H1 (cell line): ENCODE results near the gene FREM1. TPM values are rescaled to one million over a fixed set of nuclear protein-coding genes. Genes with fewer than 3 reads are reported as not detected.
A peak's percentile ranks its signal among the peaks of the same experiment; 100 is the strongest.

Source experiments
- ATF2 ChIP-seq: IDR thresholded peaks from 2 replicates; pipeline ENCODE4 v1.6.1; 2012; ENCODE audit warnings: low read length, inconsistent platforms
- BACH1 ChIP-seq: IDR thresholded peaks from 2 replicates; pipeline ENCODE4 v1.6.1; 2012; ENCODE audit warnings: low read length, improper control_type of control experiment
- EGR1 ChIP-seq: IDR thresholded peaks from 2 replicates; pipeline ENCODE4 v1.6.1; 2011; ENCODE audit warnings: low read depth, low read length, borderline replicate concordance
- EP300 ChIP-seq, 2 experiments: IDR thresholded peaks; 1 replicate in 1 of 2; 2 replicates in 1 of 2; pipeline ENCODE4 v1.6.1; 2011 to 2012; ENCODE audit warnings: low read depth in 2 of 2, low read length in 2 of 2, mild to moderate bottlenecking in 2 of 2, borderline replicate concordance in 1 of 2, inconsistent platforms in 1 of 2, moderate library complexity in 1 of 2
- NRF1 ChIP-seq: IDR thresholded peaks from 2 replicates; pipeline ENCODE4 v1.6.1; 2011; ENCODE audit warnings: mild to moderate bottlenecking, low read depth, low read length, improper control_type of control experiment
- POLR2A ChIP-seq, 2 experiments: IDR thresholded peaks; 1 replicate in 1 of 2; 2 replicates in 1 of 2; pipeline ENCODE4 v1.6.1; 2011; ENCODE audit warnings: low read depth in 2 of 2, low read length in 2 of 2, mild to moderate bottlenecking in 2 of 2; ENCODE audit errors: control extremely low read depth in 1 of 2
- RNF2 ChIP-seq: fragments of 200-900, 300-1000 bp; sonication (generic); IDR thresholded peaks from 2 replicates; pipeline ENCODE4 v1.7.1; 2016; ENCODE audit warnings: borderline replicate concordance, low read depth, mild to moderate bottlenecking, antibody characterized with exemption, low read length; ENCODE audit not compliant: poor library complexity, severe bottlenecking; ENCODE audit errors: missing control alignments
- SUZ12 ChIP-seq: fragments of 200-600 bp; sonication (generic); IDR thresholded peaks from 2 replicates; pipeline ENCODE4 v1.6.1; 2012; ENCODE audit warnings: mild to moderate bottlenecking, inconsistent platforms, low read length, moderate library complexity, mixed read lengths
- TEAD4 ChIP-seq: IDR thresholded peaks from 2 replicates; pipeline ENCODE4 v1.6.1; 2012; ENCODE audit warnings: low read depth, low read length, inconsistent platforms, mixed read lengths
- YY1 ChIP-seq: IDR thresholded peaks from 2 replicates; pipeline ENCODE4 v1.6.1; 2011; ENCODE audit warnings: low read depth, mild to moderate bottlenecking, low read length
- polyA plus RNA-seq, 7 experiments: library from polyadenylated mRNA; depleted of rRNA in 3 of 7; stranded (reverse) in 5 of 7; unstranded in 2 of 7; fragments of >200 nt in 5 of 7; fragments of 200-250 nt in 2 of 7; gene quantifications; 1 replicate in 5 of 7; 2 replicates in 1 of 7; 4 replicates in 1 of 7; pipeline versions ENCODE4 v1.2.1 to v1.2.3, GENCODE V29; 2011 to 2013; ENCODE audit warnings: missing spikeins in 2 of 7, mixed read lengths in 2 of 7
- total RNA-seq: library from RNA; stranded (reverse); fragmentation: NEBNext Ultra II Directional; extraction: Animal tissue kit (Norgen Biotek cat#: 25700); gene quantifications from 2 replicates; pipeline ENCODE4 v1.2.1, GENCODE V29; 2021

Gene FREM1
- total and polyA plus RNA-seq, 2 of the 8 experiments (the other 6 are each of a cell fraction or from before 2014, with no cell fraction given) = 2.6 to 3.1 TPM

- TF ChIP-seq TEAD4 (no peak), RNF2 (no peak), YY1 (0 out of 2 replicates have a peak, but pooled peaks have one; percentile 12), EGR1 (no peak), ATF2 (no peak), POLR2A (IDR thresholded peaks at IDR 0.05; ENCODE audit: control extremely low read depth in 1 of 2, low read depth in 2 of 2, low read length in 2 of 2) (peak in 1 of 2 experiments; percentile 66; a peak in 2 of 3 replicates), NRF1 (no peak), SUZ12 (0 out of 2 replicates have a peak, but pooled peaks have one; percentile 30), BACH1 (0 out of 2 replicates have a peak, but pooled peaks have one; percentile 36), EP300 (IDR thresholded peaks at IDR 0.05; ENCODE audit: borderline replicate concordance in 1 of 2, low read depth in 2 of 2, low read length in 2 of 2) (no peak; a peak in 1 of 3 replicates)
These were observed 216.9 kb downstream of the FREM1 start, which contains the start of gene ZDHHC21 (continued) for GRCh38 chr9:14693251-14693861.
